Left lobe of liver (tissue), 2 donors: ENCODE measurements around the gene DDX31. TPM values are rescaled to one million over a fixed set of nuclear protein-coding genes. Genes with fewer than 3 reads are reported as not detected.
"Not testable (repeated sequence)": the region's sequence is repeated elsewhere in the genome, so short reads cannot be mapped to it uniquely, and the experiment has no call there.

Experiments
- ATAC-seq: fragments of 200-7000 bp; cut with Tn5 transposase; one replicate; pipeline ENCODE4 v1.9.1; 2020; ENCODE audit warnings: mild to moderate bottlenecking, moderate library complexity
- DNase-seq: peaks from one replicate; pipeline ENCODE4 v3.0.0-alpha.2; 2020; ENCODE audit warnings: low spot score
- total RNA-seq: library from RNA; stranded (reverse); gene quantifications from one replicate; pipeline ENCODE4 v1.2.1, GENCODE V29; 2021
- donor health status: DM: no; HTN: no; CAD: no; lungs with moderate emphysema.
- donor health status: DM: no; HTN: yes; CAD: no.

Gene DDX31
- total RNA-seq, 1 donor from 2014 or later = 7.7 TPM

DNA sequence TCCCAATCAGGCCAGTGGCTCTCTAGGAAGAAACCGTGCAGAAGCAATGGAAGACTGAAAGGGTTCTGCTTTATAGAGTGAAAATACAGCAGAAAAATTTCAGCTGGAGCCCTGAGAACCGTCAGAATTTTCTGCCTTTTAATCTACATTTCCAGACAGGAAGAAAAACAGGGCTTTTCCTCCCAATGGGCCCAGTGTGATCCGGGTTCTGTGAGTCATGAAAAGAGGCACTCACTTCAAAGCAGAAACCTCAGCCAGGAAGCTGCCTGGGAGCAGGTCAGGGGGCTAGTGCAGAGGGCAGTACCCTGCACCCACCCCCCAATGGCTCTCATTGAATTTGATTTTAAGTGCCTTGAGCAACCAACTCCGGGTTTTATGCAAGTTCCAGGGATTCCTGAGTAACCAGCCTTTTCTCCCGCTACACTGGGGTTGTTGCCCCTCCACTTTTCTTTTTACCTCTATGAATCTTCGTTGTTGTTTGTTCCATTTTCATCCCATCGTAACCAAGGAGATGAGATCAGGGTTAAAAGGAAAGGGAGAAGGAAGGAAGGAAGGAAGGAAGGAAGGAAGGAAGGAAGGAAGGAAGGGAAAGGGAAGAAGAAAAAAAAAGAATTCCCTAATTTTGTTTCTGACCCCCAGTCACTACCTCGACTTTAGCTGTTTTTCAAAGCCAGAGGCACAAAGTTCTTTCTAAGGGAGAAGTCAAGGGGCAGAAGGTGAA, 86.0 kb downstream of the DDX31 start:
- ATAC-seq = no peak
- no peak for DNase-seq

GRCh38 chr9:132582786-132583583, 86.8 kb downstream of the DDX31 start:
- ATAC-seq (no peak), DNase-seq (no peak)

- ATAC-seq (no peak), DNase-seq (no peak)
Observed at GRCh38 chr9:132582276-132582785, 87.5 kb downstream of the DDX31 start, which contains the start of gene BARHL1. BARHL1 (plus strand) TSS chr9:132582606; CDS start chr9:132582798, 192 bp downstream.

DNA sequence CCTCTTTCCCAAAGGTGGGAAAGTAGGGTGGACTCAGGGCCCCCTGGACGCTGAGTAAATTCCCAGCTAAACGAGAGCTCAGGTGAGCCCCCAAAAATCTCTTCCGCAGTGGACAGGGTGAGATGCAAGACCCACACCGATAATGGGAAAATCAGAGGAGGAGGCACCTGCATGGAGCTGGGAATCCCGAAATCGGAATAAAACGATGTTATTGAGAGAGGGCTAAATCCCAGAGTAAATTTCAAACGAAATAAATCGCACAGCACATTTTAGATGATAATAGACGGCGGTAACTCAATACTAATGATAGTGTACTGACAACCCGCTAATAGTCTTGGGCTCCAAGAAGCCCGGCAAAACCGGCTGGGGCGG, 90.4 kb downstream of the DDX31 start:
- ATAC-seq (no peak), DNase-seq (no peak)

GRCh38 chr9:132578367-132578932, 91.3 kb downstream of the DDX31 start:
- no peak for DNase-seq
- ATAC-seq = no peak

DNA sequence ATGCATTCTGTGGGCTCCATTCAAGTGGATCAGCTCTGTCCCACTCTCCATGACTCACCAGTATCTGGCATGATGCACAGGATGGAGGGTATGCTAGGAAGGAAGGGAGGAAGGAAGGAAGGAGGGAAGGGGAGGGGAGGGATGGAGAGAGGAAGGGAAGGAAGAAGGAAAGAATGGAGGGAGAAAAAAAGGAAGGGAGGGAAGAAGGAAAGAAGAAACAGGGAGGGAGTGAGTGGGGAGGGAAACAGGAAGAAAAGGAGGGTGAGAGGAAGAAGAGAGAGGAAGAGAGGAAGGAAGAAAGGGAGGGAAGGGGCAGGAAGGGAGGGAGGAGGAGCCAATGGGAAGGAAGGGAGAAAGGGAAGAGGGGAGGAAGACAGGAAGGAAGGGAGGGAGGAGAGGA, 92.7 kb downstream of the DDX31 start:
- no peak for ATAC-seq
- no peak for DNase-seq

DNA sequence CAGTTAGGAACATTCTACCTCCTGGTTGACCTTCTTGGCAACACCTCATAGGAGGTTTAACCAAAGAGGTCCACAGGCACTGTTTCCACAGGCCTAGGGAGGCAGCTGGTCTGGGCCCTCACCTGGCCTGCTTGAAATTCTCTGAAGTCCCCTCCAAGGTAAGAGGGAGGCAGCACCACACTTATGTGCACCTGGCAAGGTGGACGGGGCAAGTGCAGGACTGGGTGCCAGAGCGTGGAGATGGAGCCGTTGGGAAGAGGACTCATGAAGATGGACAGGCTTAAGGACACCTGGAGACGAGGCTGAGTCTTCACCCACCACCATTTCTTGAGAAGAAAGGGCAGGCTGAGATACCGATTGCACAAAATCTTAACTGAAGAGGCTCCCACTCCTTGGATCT, 94.0 kb downstream of the DDX31 start:
- no peak for ATAC-seq
- no peak for DNase-seq

DNA sequence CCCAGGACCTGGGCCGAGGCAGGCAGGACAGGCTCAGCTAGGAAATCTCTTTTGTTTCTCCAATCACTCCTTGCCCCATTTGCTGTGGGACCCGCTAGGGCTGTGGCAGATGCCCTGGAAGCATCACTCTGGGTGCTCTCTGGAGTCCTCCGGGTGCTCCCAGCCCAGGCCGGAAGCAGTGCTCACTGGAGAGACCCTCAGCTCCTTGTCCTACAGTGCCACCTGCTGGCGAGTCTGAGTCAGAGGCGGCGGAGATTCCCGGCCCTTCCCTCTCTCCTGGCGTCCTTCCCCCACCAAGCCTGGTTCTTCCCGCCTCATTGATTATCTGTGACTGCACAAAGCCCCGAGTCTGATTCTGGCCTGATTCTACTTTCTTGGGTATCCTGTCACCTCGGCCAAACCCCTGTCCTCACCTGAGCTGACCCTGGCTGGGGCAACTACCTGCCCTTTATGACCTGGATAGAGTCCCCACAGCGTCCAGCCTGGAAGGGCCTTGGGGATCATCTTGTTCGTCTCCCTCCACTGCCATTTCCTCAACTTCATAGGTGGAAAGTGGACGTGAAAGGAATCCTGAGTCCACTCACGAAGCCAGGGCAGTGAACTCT, 94.7 kb downstream of the DDX31 start:
- peak; percentile 92 for ATAC-seq
- peak; percentile 59 for DNase-seq

- no peak for DNase-seq
Observed at GRCh38 chr9:132572921-132573320, 96.9 kb downstream of the DDX31 start.

GRCh38 chr9:132571806-132572600, 97.8 kb downstream of the DDX31 start:
- no peak for DNase-seq

More at GRCh38 chr9:132572921-132573320, 96.9 kb downstream of the DDX31 start:
- no peak for ATAC-seq

GRCh38 chr9:132568787-132569186, 101.0 kb downstream of the DDX31 start:
- not testable (repeated sequence) for ATAC-seq, DNase-seq

More at GRCh38 chr9:132571806-132572600, 97.8 kb downstream of the DDX31 start:
- ATAC-seq = no peak

- no peak for ATAC-seq
- no peak for DNase-seq
Observed at GRCh38 chr9:132564526-132564925, 105.3 kb downstream of the DDX31 start.

DNA sequence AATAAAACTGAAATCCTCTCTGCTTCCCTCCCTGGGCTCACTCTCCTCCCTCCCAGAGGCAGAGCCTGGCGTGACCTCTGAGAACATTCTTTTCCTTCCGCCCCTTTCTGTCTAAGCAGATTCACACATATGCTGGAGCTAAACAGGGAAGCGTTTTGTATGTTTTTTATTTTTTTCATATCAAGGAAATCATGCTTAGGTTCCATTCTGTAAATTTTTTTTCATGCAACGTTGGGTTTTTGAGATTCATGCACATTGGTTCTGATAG, 107.5 kb downstream of the DDX31 start:
- ATAC-seq (peak; percentile 28), DNase-seq (no peak)

- DNase-seq (no peak), ATAC-seq (no peak)
Observed at GRCh38 chr9:132560616-132561202, 109.1 kb downstream of the DDX31 start.

DNA sequence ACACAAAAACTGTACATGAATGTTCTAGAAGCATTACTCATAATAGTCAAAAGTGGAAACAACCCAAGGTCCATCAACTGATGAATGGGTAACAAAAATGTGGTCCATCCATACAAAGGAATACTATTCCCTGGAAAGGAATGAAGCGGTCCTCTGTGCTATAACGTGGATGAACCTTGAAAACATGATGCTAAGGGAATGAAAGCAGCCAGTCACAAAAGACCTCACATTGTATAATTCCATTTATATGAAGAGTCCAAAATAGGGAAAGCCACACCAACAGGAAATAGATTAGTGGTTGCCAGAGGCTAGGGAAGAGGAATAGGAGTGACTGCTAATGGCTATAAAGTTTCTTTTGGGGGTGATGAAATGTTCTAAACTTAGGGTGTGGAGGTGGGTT, 110.1 kb downstream of the DDX31 start:
- DNase-seq (no peak), ATAC-seq (no peak)

GRCh38 chr9:132557159-132557558, 112.6 kb downstream of the DDX31 start:
- ATAC-seq (no peak), DNase-seq (no peak)

DNA sequence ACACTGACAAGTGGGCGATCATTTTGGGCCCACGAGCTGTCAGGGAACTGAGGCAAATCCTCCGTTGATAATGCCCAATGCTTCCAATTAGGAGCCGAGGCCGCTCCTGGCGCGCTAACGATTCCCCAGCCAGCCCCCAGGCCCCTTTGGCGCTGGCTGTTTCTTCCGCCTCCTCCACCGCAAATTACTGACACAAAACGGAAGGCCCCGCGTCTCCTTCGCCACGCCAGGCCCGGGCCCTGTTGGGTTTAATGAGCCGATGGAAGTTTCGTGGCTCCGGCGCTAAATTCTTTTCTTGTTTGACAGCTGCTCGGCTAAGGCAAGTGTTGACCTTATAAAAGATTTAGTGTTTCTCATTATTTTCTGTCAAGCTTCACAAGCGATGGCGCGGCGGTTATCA, 113.1 kb downstream of the DDX31 start:
- ATAC-seq (no peak), DNase-seq (no peak)

DNA sequence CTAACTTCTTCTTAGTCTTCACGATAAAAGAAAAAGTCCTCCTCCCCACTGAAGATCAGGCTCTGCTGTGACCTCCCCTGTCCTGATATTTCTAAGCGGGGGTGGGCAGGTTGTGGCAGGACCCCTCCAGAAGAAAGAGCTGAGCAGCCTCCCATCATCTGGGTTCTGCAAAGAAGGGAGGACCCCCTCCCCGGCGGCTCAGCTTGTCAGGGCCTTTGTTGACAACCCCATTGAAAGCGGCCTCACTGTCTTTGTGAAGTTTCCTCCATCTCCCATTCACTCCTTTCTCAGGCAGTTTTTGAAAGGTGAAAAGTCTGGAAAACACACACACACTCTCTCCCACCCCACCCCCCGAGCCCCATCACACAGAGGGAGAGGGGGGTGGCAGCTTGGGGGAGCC, 113.5 kb downstream of the DDX31 start:
- DNase-seq = no peak

GRCh38 chr9:132555528-132555927, 114.3 kb downstream of the DDX31 start:
- ATAC-seq = no peak
- DNase-seq = no peak

More for the DNA sequence above, 113.5 kb downstream of the DDX31 start:
- ATAC-seq = no peak

DNA sequence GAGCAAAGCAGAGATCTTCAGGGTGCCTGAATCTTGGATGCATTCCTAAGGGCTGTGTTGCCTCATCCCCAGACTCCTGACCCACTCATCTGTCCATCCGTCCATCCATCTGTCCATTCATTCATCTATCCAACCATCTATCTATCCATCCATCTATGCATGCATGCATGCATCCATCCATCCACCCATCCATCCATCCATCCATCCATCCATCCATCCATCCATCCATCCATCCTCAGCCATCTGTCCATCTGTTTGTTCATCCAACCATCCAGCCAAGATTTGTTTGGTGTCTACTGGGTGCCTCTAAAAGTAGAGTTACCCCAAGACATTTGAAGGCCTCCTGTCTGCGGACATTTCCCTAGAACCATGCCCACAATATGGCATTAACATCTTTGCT, 115.0 kb downstream of the DDX31 start:
- no peak for DNase-seq
- no peak for ATAC-seq
